ENCODE data around the gene PDGFRB.

PDGFRB gene

GRCh38 chr5:150126921-150127265 lies 28.8 kb downstream of the PDGFRB start:
- no peak for DNase-seq

GRCh38 chr5:150126199-150126920 lies 29.3 kb downstream of the PDGFRB start:
- no peak for DNase-seq

- no peak for DNase-seq
Measured at GRCh38 chr5:150125334-150125733, 30.3 kb downstream of the PDGFRB start.

- no peak for DNase-seq
Measured at GRCh38 chr5:150124596-150124995, 31.0 kb downstream of the PDGFRB start.

GRCh38 chr5:150124111-150124557 lies 31.5 kb downstream of the PDGFRB start:
- no peak for DNase-seq

GRCh38 chr5:150123542-150123941 lies 32.1 kb downstream of the PDGFRB start:
- no peak for DNase-seq

- no peak for DNase-seq
Measured at GRCh38 chr5:150122536-150123481, 32.8 kb downstream of the PDGFRB start.

GRCh38 chr5:150122158-150122510 lies 33.5 kb downstream of the PDGFRB start:
- DNase-seq, result no peak

- DNase-seq, result no peak
Measured at GRCh38 chr5:150121448-150122157, 34.0 kb downstream of the PDGFRB start.

- no peak for DNase-seq
Measured at GRCh38 chr5:150120617-150121447, 34.8 kb downstream of the PDGFRB start.

GRCh38 chr5:150120062-150120441 lies 35.6 kb downstream of the PDGFRB start:
- DNase-seq, result no peak

- no peak for DNase-seq
Measured at GRCh38 chr5:150119421-150120061, 36.1 kb downstream of the PDGFRB start.

- DNase-seq, result no peak
Measured at GRCh38 chr5:150118561-150119229, 37.0 kb downstream of the PDGFRB start.

GRCh38 chr5:150117945-150118560 lies 37.6 kb downstream of the PDGFRB start:
- no peak for DNase-seq

- no peak for DNase-seq
Measured at GRCh38 chr5:150116667-150117400, 38.8 kb downstream of the PDGFRB start.

GRCh38 chr5:150114773-150115408 lies 40.8 kb downstream of the PDGFRB start:
- no peak for DNase-seq

GRCh38 chr5:150114102-150114641 lies 41.5 kb downstream of the PDGFRB start:
- DNase-seq, result no peak

- no peak for DNase-seq
Measured at GRCh38 chr5:150113047-150113744, 42.4 kb downstream of the PDGFRB start.
